NCI-H146 (cell line): ENCODE results near the gene E2F2.
A peak's percentile ranks its signal among the peaks of the same experiment; 100 is the strongest.

Experiments used
- DNase-seq: peaks from one replicate; lab custom pipeline; 2025; lab: John Stamatoyannopoulos, UW

E2F2 gene

DNA sequence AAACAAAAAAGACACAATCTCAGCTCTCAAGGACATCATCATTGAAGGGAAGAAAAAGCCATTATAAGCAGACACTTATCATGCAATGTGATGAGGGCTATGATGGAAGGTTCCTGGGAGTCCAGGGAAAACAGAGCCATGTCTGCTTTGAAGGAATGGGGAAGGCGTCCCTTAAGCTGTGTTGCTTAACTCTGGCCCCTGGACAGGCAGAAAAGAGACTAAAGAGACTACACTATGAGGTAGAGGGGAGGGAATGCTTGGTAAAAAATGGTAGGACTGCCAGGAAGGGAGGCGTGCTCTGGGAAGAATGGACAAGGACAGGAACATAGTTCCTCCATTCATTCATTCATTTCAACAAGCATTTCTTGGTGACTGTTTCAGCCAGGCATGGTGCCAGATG lies 68.3 kb downstream of the E2F2 start:
- DNase-seq = no peak

DNA sequence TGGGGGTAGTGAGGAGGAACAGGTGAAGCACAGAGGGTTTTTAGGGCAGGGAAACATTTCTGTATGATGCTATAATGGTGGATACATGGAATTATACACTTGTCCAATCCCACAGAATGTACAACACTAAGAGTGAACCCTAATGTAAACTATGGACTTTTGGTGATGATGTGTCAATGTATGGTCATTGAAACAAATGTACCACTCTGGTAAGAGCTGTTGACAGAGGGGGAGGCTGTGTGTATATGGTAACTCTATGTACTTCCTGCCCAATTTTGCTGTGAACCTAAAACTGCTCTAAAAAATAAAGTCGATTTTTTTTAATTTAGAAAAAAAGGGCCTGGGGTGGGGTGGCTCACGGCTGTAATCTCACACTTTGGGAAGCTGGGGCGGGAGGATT lies 70.0 kb downstream of the E2F2 start:
- no peak for DNase-seq

DNA sequence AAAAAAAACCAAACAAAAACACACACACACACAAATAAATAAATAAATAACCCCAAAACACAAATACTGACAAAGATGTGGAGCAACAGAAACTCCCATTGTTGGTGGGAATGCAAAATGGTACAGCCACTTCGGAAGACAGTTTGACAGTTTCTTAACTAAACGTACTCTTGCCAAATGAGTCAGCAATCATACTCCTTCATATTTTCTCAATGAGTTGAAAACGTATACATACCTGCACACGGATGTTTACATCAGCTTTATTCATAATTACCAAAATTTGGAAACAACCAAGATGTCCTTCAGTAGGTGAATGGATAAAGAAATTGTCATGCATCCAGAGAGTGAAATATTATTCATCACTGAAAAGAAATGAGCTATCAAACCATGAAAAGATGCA lies 70.5 kb downstream of the E2F2 start:
- DNase-seq = no peak

DNA sequence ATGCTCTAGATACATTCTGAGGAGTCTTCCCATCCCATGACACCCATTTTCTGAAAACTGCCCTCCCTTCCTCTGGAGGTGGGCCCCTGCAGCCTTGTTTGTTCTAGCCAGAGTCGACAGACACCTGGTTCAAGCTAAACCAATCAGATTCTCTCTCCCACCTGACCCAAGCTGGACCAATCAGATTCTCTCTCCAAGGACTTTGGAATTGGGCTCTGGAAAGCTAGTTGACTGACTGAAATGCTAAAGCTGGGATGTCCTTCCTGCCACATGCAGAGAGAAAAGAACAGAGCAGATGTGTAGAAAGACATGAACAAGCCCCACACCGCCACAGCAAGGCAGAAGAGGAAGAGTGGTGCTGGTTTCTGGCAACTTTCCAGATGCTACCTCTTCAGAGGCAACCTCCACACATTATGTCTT lies 71.7 kb downstream of the E2F2 start:
- peak; percentile 6 for DNase-seq
